ENCODE data around the gene COL19A1. TPM values are rescaled to one million over a fixed set of nuclear protein-coding genes. Genes with fewer than 3 reads are reported as not detected.

COL19A1 gene
- total and polyA plus RNA-seq, 2 experiments from 2014 or later: not detected

GRCh38 chr6:70033781-70034180, 167.4 kb downstream of the COL19A1 start:
- Mint-ChIP-seq H3K27me3 (ENCODE audit: insufficient read depth, low read depth, poor library complexity) (no peaks in the 10 kb centered on the region), H3K27ac (no peak overlapping the region), H3K4me3 (no peak overlapping the region), H3K36me3 (ENCODE audit: low read depth) (no peaks in the 10 kb centered on the region), H3K9me3 (no peaks in the 10 kb centered on the region), H3K4me1 (no peaks in the 10 kb centered on the region)
- ATAC-seq (no peak), DNase-seq (ENCODE audit: low spot score) (no peak)
- no peaks in the 10 kb centered on the region for H3K27me3 ChIP-seq (ENCODE audit: insufficient read depth)
- no peaks in the 10 kb centered on the region for H3K36me3 ChIP-seq (ENCODE audit: insufficient read depth)
- no peak overlapping the region for H3K4me3 ChIP-seq
- no peak overlapping the region for H2AFZ ChIP-seq
- TF ChIP-seq CREB1 (CRISPR knock-in tag; IDR thresholded peaks at IDR 0.05; ENCODE audit: low read depth): no peak
- no peak for TF ChIP-seq ZNF462 (CRISPR knock-in tag; IDR thresholded peaks at IDR 0.05)
- no peak for TF ChIP-seq ETS1 (IDR thresholded peaks at IDR 0.05)
- no peak for TF ChIP-seq EZH2 (IDR thresholded peaks at IDR 0.05; ENCODE audit: low read depth, unreplicated experiment)
- no peak for TF ChIP-seq NANOG (IDR thresholded peaks at IDR 0.05; ENCODE audit: borderline replicate concordance)
- TF ChIP-seq ZNF114 (CRISPR knock-in tag; IDR thresholded peaks at IDR 0.05): no peak
- no peaks in the 10 kb centered on the region for H3F3A ChIP-seq (replicated peaks; ENCODE audit: low read depth)
- no peaks in the 10 kb centered on the region for H3K9me2 ChIP-seq (ENCODE audit: insufficient read depth)
- no peaks in the 10 kb centered on the region for H4K20me1 ChIP-seq (replicated peaks; ENCODE audit: insufficient read depth)
- H3K4me1 ChIP-seq (ENCODE audit: insufficient read depth): no peaks in the 10 kb centered on the region
- no peak overlapping the region for H3K27ac ChIP-seq (ENCODE audit: low read depth)
- H3K4me2 ChIP-seq: no peak overlapping the region
- H3K79me2 ChIP-seq (replicated peaks; ENCODE audit: insufficient read depth): no peaks in the 10 kb centered on the region

All from GM23338 (cell line).